Activated CD4-positive, alpha-beta T cell treated with anti-CD3 and anti-CD28 coated beads, Interleukin-2, Interleukin-6, amounts not matched to agents 100 ng/mL and 50 ng/mL, durations not matched to agents 16 hours and 8 hours (primary cell): ENCODE results near the gene SCYGR1.
"Not testable (repeated sequence)": the region's sequence is repeated elsewhere in the genome, so short reads cannot be mapped to it uniquely, and the experiment has no call there.

Experiments used
- DNase-seq: peaks from one replicate; pipeline ENCODE4 v3.0.0-alpha.2; 2020

Gene SCYGR1

DNA sequence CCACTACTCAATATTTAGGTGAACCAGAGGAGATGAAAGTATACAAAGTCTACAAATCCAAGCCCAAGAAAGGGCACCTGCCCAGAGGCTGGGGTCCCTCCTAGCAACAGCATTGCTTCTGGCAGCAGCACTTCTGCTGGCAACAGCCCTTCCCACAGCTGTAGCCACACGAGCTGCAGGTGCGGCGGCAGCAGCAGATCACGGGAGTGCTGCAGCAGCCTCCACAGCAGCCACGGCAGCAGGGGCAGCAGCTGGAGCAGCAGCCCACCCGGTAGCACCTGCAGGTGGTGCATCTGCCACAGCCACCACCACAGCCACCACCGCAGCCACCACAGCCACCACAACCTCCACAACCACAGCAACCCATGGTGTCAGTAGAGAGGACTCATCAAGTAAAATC is at the start of gene SCYGR1:
Gene SCYGR1, minus strand, starts transcription at position 367 of the 400 bp plus-strand sequence. Its CDS starts 0 bp downstream, at position 367.
- DNase-seq: not testable (repeated sequence)

DNA sequence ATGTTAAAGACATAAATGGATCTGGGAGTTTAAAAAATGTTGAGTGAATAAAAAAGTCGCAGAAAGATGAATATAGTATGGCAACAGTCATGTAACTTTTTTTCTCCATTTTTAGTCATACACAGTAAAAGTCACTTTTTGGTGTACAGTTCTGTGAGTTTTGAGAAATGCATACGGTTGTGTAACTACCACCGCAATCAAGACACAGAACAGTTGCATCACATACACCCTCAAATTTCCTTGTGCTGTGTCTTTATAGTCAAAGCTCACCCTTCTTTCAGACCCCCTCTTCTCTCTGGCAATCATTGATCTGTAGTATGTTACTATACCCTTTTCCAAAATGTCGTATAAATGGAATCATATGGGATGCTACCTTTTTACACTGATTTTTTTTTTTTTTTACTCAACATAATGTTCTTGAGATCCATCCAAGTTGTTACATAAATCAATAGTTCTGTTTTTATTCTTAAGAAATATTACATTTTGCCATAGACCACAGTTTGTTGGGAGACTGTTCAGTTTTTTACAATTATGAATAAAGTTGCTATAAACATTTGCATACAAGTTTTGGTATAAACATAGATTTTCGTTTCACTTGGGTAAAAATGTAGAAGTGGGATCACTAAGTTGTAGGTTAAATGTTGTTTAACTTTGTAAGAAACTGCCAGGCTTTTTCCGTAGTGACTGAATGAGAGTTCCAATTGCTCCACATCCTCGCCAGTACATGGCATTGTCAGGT is 48.9 kb upstream of the SCYGR1 start:
- DNase-seq: no peak

GRCh38 chr2:227433171-227433570 is 45.4 kb upstream of the SCYGR1 start:
- DNase-seq: no peak

- DNase-seq: no peak
These were observed 42.9 kb upstream of the SCYGR1 start for GRCh38 chr2:227430639-227431038.

GRCh38 chr2:227428731-227429285 is 41.1 kb upstream of the SCYGR1 start:
- no peak for DNase-seq

DNA sequence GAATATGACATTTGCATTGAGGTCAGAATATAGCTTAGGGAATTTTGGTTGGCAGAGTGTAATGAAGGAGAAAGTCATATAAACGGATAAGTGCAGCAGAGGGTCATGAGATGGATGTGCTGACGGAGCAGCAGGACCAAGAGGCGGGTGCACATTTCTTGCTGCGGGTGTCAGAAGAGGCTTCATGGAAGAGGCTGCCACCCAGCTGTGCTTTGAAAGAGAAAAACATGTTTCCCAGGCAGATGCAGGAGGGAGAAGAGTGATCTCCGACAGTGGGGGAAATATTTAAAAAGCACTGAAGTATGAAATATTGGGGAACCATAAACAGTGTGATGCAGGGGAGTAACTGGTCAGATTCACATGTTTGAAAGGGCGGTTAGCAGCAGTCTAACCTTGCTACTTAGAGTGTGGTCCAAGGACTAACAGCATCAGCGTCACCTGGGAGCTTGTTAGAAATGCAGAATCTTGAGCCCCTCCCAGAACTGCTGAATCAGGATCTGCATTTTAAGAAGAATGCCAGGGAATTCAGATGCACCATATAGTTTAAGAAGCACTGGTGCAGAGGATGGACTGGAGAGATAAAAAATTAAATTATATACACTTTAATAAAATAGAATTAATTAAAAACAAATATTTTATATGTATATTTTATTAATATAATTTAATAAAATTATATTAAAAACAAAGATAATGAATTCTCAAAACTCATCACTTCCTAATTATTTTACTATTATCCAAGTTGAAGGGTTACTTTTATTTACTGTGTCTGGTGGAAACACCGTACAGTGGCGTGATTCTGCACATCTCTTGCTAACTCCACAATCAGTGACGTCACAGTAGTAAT is 36.1 kb upstream of the SCYGR1 start:
- no peak for DNase-seq

GRCh38 chr2:227420087-227421052 is 32.6 kb upstream of the SCYGR1 start:
- no peak for DNase-seq

DNA sequence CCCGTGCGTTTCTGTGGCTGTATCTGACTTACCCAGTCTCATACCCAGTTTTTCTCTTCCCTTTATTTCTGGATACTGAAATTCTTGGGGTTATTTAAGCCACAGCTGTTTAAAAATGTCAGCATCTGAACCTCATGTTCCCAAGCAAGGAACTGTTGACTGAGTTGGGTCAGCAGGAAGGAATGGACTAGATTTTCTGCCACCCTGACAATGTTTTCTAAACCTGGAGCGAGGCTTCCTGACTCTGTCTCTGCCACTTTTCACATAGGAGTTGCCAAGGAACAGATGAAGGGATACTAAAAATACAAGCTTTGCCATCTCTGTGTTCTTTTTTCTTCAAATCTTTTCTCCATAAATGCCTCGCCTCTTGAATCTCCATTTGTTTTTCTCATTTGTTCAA is 29.0 kb upstream of the SCYGR1 start:
- no peak for DNase-seq

DNA sequence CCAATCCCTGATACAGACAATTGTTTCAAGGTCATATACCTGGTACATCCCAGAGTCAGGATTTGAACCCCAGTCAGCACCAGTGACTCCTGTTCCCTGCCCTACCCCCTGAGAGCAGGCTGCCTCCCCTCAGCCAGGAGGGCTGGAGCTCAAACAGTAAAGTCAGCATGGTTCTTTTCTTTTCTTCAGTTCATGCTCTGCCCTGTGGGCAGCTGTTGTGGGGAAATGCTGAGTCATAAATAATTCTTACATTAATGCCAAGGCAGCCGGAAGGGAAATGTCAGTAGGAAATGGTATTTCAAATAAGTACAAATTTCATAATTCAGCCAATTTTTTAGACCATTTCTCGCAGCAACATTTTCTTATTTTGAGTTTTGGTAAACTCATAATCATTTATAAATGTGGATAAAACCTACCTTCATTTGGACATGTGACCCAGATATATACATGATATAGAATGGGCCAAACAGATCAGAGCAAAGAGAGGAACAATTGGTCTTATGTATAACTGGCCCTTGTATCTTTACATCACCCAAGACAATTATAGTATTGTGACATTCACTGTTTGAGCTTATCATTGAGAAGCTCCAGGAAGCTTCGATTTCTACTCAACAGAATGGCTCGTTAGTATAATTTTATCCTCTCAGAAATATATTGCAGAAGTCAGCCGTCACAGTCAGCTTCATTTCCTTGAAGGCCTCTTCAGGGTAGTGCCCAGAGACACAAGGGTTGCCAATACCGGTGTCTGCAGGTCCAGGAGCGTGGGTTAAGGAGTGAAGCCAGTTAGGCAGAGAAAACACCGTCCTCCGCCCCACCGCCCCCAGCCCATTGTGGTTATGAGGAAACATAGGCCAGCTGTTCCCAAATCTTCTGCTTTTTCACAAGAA is 28.0 kb upstream of the SCYGR1 start:
- DNase-seq: peak; percentile 42

- no peak for DNase-seq
These were observed 27.1 kb upstream of the SCYGR1 start for GRCh38 chr2:227414846-227415245.

- no peak for DNase-seq
These were observed 25.6 kb upstream of the SCYGR1 start for GRCh38 chr2:227413371-227413770.

DNA sequence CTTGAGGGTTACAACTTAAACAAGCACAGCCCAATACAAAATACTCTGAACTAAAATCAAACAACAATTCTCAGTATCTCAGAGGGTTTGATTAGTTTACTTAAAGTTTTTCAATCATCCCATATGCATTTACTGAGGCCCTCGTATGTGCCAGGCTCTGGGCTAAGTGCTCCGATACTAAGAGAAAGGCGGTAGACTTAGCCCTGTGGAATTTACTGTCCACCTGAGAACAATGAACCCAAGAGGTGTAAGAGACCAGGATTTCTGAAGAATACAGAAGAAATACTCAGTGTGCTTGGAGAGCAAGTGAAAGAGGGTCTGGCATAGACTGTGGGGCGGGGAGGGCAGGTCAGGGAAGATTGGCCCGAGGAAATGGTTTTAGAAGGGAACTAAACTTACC is 25.1 kb upstream of the SCYGR1 start:
- DNase-seq: no peak

- DNase-seq: no peak
These were observed 24.2 kb upstream of the SCYGR1 start for GRCh38 chr2:227411990-227412350.

DNA sequence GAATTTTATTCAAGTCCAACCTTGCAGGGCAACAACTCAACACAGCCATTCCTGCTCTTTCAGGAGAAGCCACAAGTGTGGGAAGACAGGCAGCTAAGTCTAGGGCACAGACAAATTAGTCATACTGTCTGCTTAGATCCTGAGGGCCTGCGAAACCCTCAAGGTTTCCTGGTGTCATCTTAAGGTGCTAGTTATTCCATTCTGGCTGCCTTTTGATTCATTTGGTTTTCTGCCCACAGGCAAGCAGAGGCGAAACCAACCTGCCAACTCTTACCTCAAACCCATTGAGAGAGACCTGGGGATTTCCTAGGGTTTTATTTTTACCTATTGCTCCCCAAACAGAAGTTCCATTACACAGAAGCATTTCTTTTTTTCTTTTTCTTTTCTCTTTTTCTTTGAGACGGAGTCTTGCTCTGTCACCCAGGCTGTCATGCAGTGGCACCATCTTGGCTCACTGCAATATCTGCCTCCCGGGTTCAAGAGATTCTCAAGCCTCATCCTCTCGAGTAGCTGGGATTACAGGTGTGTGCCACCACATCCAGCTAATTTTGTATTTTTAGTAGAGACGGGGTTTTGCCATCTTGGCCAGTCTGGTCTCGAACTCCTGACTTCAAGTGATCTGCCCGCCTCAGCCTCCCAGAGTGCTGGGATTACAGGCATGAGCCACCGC is 23.7 kb upstream of the SCYGR1 start:
- peak; percentile 82 for DNase-seq

- no peak for DNase-seq
These were observed 22.4 kb upstream of the SCYGR1 start for GRCh38 chr2:227410191-227410590.

DNA sequence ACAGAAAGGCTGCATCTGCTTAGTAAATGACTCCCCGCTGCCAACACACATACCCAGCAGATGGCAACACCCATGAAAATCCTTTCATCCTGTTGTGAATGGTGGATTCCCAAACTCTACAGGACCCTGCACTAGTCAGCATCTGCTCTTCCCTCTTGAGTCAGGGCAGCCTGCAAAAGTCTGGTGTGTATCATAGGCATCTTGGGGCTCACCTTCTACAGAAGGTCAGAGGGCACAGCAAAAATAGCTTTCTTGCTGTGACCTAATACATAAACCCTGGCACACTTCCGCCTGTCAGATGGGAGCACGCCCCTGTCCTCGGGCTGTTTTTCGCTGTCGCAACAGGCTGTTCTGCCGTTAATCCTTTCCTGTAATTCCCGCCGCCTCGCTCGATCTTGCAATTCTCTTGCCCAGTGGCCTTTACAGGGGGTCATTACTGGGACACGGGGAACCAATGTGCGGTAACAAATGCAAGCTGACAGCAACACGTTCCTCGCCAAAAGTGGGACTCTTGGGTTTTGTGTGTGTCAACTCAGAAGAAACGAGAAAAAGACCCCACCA is 19.9 kb upstream of the SCYGR1 start:
- no peak for DNase-seq

- DNase-seq: peak; percentile 44
These were observed 18.7 kb upstream of the SCYGR1 start for GRCh38 chr2:227406177-227407031.

DNA sequence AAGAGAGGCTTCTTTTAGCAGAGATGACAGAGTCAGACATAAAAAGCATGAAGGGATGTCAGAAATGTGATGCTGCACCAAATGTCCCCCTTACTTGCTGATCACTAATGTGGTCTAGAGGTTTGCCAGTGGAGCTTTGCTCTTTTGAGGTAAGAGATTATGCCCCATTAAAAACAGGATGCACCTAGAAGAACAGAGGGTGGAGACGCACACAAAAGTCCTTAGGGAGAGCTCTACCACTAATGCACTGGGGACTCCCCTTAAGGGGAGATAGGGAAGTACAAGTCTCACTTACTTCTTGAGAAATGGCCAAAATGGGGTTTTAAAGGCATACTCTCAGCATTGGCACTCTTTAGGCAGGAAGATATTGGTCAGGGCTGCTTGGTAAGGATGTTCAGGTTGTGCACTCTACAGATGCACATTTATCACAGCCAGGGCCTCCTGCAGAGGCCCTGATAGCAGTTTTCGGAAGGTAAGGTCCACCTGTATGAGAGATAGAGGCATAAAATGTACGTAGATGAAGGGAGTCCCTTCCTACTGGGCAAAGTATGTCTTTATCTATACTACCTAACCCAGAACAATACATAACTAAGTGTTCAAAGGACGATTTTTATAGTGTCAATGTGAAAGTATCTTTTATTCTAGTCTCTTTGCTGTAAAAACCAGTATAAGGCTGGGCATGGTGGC is 17.0 kb upstream of the SCYGR1 start:
- no peak for DNase-seq

DNA sequence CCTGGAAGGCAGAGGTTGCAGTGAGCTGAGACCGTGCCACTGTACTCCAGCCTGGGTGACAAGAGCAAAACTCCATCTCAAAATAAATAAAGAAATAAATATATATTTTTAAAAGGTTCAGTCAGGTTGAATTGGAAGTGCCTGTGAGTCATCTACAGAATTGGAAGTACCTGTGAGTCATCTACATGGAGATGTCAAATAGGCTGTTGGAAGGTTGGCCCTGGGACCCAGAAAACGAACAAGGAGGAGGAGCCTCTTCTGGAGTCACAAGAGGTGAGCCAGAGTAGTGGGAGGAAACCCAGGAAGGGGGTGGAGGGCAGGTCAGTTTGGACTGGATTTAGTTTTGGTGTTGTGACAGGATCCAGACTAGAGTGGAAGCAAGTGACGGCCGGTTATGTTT is 15.2 kb upstream of the SCYGR1 start:
- DNase-seq: no peak
